Mesendoderm (in vitro differentiated cells): Measurements from ENCODE around the gene PHF2.

Experiments used
- DNase-seq: peaks from one replicate; pipeline ENCODE4 v3.0.0; 2013
- H2AK5ac ChIP-seq: 2 replicates; pipeline ENCODE4 v1.6.1; 2013; ENCODE audit warnings: low read length, inconsistent platforms
- H2BK120ac ChIP-seq: 2 replicates; pipeline ENCODE4 v1.6.1; 2013; ENCODE audit warnings: low read depth, mild to moderate bottlenecking, low read length, moderate library complexity, mixed read lengths
- H2BK15ac ChIP-seq: replicated peaks from 2 replicates; pipeline ENCODE4 v1.6.1; 2013; ENCODE audit warnings: low read depth, mild to moderate bottlenecking, moderate library complexity
- H2BK5ac ChIP-seq: 2 replicates; pipeline ENCODE4 v1.6.1; 2013; ENCODE audit warnings: low read length, inconsistent platforms
- H3K18ac ChIP-seq: 2 replicates; pipeline ENCODE4 v1.6.1; 2013; ENCODE audit warnings: mild to moderate bottlenecking, low read length, mixed read lengths
- H3K23ac ChIP-seq: one replicate; pipeline ENCODE4 v1.6.1; 2013; ENCODE audit warnings: low read length
- H3K27ac ChIP-seq: 2 replicates; pipeline ENCODE4 v1.5.1; 2013; ENCODE audit warnings: low read depth, mild to moderate bottlenecking, inconsistent platforms, low read length, moderate library complexity
- H3K27me3 ChIP-seq: 2 replicates; pipeline ENCODE4 v1.6.1; 2013; ENCODE audit warnings: low read length, control low read depth, mild to moderate bottlenecking, inconsistent platforms; ENCODE audit not compliant: insufficient read depth, poor library complexity
- H3K36me3 ChIP-seq: 2 replicates; pipeline ENCODE4 v1.6.1; 2013; ENCODE audit warnings: low read length, inconsistent platforms; ENCODE audit not compliant: control insufficient read depth, insufficient read depth
- H3K4ac ChIP-seq: one replicate; pipeline ENCODE4 v1.6.1; 2013; ENCODE audit warnings: low read depth, mild to moderate bottlenecking, low read length, moderate library complexity
- H3K4me1 ChIP-seq: 2 replicates; pipeline ENCODE4 v1.6.1; 2013; ENCODE audit warnings: low read depth, low read length, inconsistent platforms; ENCODE audit not compliant: control insufficient read depth
- H3K4me2 ChIP-seq: 2 replicates; pipeline ENCODE4 v1.6.1; 2013; ENCODE audit warnings: low read length
- H3K4me3 ChIP-seq: 2 replicates; pipeline ENCODE4 v1.5.1; 2013; ENCODE audit warnings: mild to moderate bottlenecking, low read length
- H3K56ac ChIP-seq: one replicate; pipeline ENCODE4 v1.6.1; 2013; ENCODE audit warnings: low read length
- H3K79me1 ChIP-seq: 2 replicates; pipeline ENCODE4 v1.6.1; 2013; ENCODE audit warnings: low read length, inconsistent platforms
- H3K79me2 ChIP-seq: 2 replicates; pipeline ENCODE4 v1.6.1; 2013; ENCODE audit warnings: mild to moderate bottlenecking, low read length; ENCODE audit not compliant: control insufficient read depth, insufficient read depth
- H3K9ac ChIP-seq: 2 replicates; pipeline ENCODE4 v1.6.1; 2013; ENCODE audit warnings: low read length, inconsistent platforms
- H4K5ac ChIP-seq: one replicate; pipeline ENCODE4 v1.6.1; 2013; ENCODE audit warnings: low read length
- H4K8ac ChIP-seq: one replicate; pipeline ENCODE4 v1.6.1; 2013; ENCODE audit warnings: low read depth, mild to moderate bottlenecking, control low read depth, low read length, moderate library complexity
- WGBS: extraction: QIAGEN DNeasy Blood & Tissue Kit; methylation state at CpG from one replicate; pipeline ENCODE4 v1.1.7; 2013; ENCODE audit warnings: low lambda C conversion rate, missing lambda C conversion rate; ENCODE audit not compliant: insufficient coverage; ENCODE audit errors: extremely low coverage; 5-methylcytosine and 5-hydroxymethylcytosine counted together

PHF2 gene

GRCh38 chr9:93569621-93570174, 6.7 kb upstream of the PHF2 start:
- Histone ChIP-seq H4K8ac (no peak overlapping the region), H2BK15ac (no peak overlapping the region), H2BK120ac (no peak overlapping the region), H3K27me3 (no peaks in the 10 kb centered on the region), H3K27ac (no peak overlapping the region), H3K56ac (no peak overlapping the region), H3K4me2 (no peak overlapping the region), H2AK5ac (no peak overlapping the region), H2BK5ac (no peak overlapping the region), H3K18ac (no peak overlapping the region), H3K79me1 (no peaks in the 10 kb centered on the region), H3K4me3 (no peak overlapping the region), H3K4ac (no peak overlapping the region), H3K4me1 (peaks cover 3% of the 10 kb centered on the region), H3K79me2 (no peaks in the 10 kb centered on the region), H3K36me3 (no peaks in the 10 kb centered on the region), H4K5ac (no peak overlapping the region), H3K23ac (no peak overlapping the region), H3K9ac (no peak overlapping the region)
- no peak for DNase-seq
- no CpG with 5 or more reads among the region's 1 CpG for WGBS

GRCh38 chr9:93572221-93572620, 4.2 kb upstream of the PHF2 start:
- Histone ChIP-seq H3K18ac (no peak overlapping the region), H3K79me1 (no peaks in the 10 kb centered on the region), H3K79me2 (no peaks in the 10 kb centered on the region), H3K4me2 (no peak overlapping the region), H2BK15ac (no peak overlapping the region), H3K36me3 (no peaks in the 10 kb centered on the region), H3K4me1 (peaks cover 5% of the 10 kb centered on the region), H3K4ac (no peak overlapping the region), H3K27me3 (no peaks in the 10 kb centered on the region), H3K4me3 (no peak overlapping the region), H2BK5ac (no peak overlapping the region), H4K8ac (no peak overlapping the region), H2BK120ac (no peak overlapping the region), H3K9ac (no peak overlapping the region), H3K27ac (no peak overlapping the region), H3K56ac (no peak overlapping the region), H2AK5ac (no peak overlapping the region), H3K23ac (no peak overlapping the region), H4K5ac (no peak overlapping the region)
- no peak for DNase-seq
- WGBS = no CpG with 5 or more reads among the region's 2 CpGs

- Histone ChIP-seq H3K4me1 (peaks cover 5% of the 10 kb centered on the region), H2AK5ac (no peak overlapping the region), H4K5ac (no peak overlapping the region), H3K27ac (no peak overlapping the region), H3K4me2 (no peak overlapping the region), H4K8ac (no peak overlapping the region), H3K4me3 (no peak overlapping the region), H3K9ac (no peak overlapping the region), H3K79me1 (no peaks in the 10 kb centered on the region), H3K36me3 (no peaks in the 10 kb centered on the region), H3K79me2 (no peaks in the 10 kb centered on the region), H2BK120ac (no peak overlapping the region), H3K18ac (no peak overlapping the region), H2BK5ac (no peak overlapping the region), H2BK15ac (no peak overlapping the region), H3K56ac (no peak overlapping the region), H3K4ac (no peak overlapping the region), H3K23ac (no peak overlapping the region), H3K27me3 (no peaks in the 10 kb centered on the region)
- DNase-seq = no peak
- WGBS = no CpG with 5 or more reads among the region's 8 CpGs
These were observed 3.5 kb upstream of the PHF2 start for GRCh38 chr9:93572636-93573515.

- Histone ChIP-seq H4K5ac (no peak overlapping the region), H3K79me2 (no peaks in the 10 kb centered on the region), H3K23ac (no peak overlapping the region), H3K27me3 (no peaks in the 10 kb centered on the region), H2BK120ac (no peak overlapping the region), H3K79me1 (no peaks in the 10 kb centered on the region), H3K4me3 (no peak overlapping the region), H2BK5ac (no peak overlapping the region), H2BK15ac (no peak overlapping the region), H2AK5ac (no peak overlapping the region), H3K4ac (no peak overlapping the region), H3K4me1 (peaks cover 5% of the 10 kb centered on the region), H3K56ac (no peak overlapping the region), H3K4me2 (no peak overlapping the region), H3K9ac (no peak overlapping the region), H3K27ac (no peak overlapping the region), H3K18ac (no peak overlapping the region), H4K8ac (no peak overlapping the region), H3K36me3 (no peaks in the 10 kb centered on the region)
- DNase-seq = no peak
- no CpG with 5 or more reads among the region's 3 CpGs for WGBS
These were observed 2.9 kb upstream of the PHF2 start for GRCh38 chr9:93573516-93573828.

GRCh38 chr9:93574091-93574899, 2.1 kb upstream of the PHF2 start:
- peaks cover 1% of the 10 kb centered on the region for H3K79me1 ChIP-seq
- H4K8ac ChIP-seq = no peak overlapping the region
- H3K56ac ChIP-seq = no peak overlapping the region
- H3K79me2 ChIP-seq = no peaks in the 10 kb centered on the region
- WGBS = no CpG with 5 or more reads among the region's 9 CpGs
- no peak overlapping the region for H3K9ac ChIP-seq
- no peak overlapping the region for H3K4ac ChIP-seq
- H3K27me3 ChIP-seq = no peaks in the 10 kb centered on the region
- H3K18ac ChIP-seq = no peak overlapping the region
- H2BK120ac ChIP-seq = no peak overlapping the region
- H2BK15ac ChIP-seq = no peak overlapping the region
- H4K5ac ChIP-seq = no peak overlapping the region
- no peak overlapping the region for H3K23ac ChIP-seq
- H2AK5ac ChIP-seq = no peak overlapping the region
- no peak overlapping the region for H3K4me3 ChIP-seq
- H2BK5ac ChIP-seq = no peak overlapping the region
- DNase-seq = no peak
- no peak overlapping the region for H3K4me2 ChIP-seq
- no peaks in the 10 kb centered on the region for H3K36me3 ChIP-seq
- H3K27ac ChIP-seq = no peak overlapping the region
- peaks cover 5% of the 10 kb centered on the region for H3K4me1 ChIP-seq
